HG03025 (cell line): ENCODE measurements around the gene GDPD5.

Experiments used
- ATAC-seq: cut with Tn5 transposase; IDR thresholded peaks from one replicate; pipeline ENCODE4 v1.9.1; 2021; ENCODE audit warnings: mild to moderate bottlenecking, moderate library complexity; ENCODE audit not compliant: unreplicated experiment, low FRiP score

Gene GDPD5

GRCh38 chr11:75450826-75451821 lies 74.6 kb downstream of the GDPD5 start:
- no peak for ATAC-seq

- ATAC-seq: no peak
Observed at GRCh38 chr11:75450236-75450635, 75.5 kb downstream of the GDPD5 start.

- no peak for ATAC-seq
Observed at GRCh38 chr11:75449776-75450175, 76.0 kb downstream of the GDPD5 start.

DNA sequence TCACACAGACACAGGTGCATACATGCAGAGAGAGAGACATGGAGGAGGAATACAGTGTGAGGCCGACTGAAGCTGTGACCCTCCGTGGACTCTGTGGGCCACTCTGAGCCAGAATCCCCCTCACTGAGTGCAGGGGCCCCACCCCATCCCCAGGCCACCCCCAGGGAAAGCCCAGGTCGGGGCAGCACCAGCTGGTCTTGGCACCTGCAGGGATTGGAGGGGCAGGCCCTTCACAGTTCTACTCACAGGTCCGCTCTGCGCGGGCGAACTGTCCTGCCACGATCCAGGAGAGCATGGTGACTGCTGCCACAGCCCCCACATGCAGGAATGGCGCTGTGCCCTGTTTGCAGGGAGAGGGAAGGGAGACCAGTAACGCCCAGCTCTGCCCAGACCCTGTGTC lies 76.5 kb downstream of the GDPD5 start:
- ATAC-seq: no peak

DNA sequence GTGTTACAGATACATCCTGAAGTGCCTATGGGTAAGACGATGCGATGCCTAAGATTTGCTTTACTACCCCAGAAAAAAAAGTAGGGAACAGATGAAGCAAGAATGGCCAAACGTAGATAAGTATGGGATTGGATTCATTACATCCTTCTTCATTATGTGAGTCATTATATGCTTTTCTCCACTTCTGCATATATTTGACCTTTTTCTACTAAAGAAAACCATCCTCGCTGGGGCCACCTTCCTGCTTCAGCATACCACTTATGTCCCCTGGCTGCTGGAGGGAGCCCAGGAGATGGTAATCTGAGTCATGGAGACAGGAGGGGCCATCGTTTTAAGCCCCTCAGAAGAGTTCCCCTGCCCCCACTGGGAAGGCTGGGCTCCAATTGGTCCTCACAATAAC lies 78.3 kb downstream of the GDPD5 start:
- no peak for ATAC-seq

DNA sequence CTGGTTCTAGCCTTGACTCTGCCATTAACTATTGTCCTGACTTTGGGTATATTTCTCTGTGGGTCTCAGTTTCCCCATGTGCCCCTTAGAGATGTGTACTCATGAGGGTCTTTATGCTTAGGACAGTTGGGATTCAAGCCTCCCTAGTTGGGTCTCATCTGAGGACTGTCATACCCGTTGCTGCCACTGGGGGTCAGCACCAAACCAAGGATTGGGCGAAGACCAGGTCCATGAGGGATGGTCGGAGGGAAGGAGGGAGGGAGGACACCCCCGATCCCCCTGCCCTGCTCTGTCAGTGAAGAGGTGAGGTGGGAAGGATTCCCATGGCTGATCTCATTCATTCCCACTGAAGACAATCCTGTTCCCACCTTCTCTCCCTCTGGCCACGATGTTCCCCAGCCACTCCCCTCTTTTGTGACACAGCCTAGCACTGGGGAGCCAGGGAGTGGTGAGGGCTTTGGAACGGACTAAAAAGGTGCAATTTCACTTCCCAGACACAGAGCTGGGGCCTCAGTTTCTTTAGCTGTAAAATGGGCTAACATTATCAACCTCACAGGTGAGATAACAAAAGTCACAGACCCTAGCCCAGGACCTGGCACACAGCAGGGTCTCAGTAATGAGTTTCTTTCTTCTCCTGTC lies 80.3 kb downstream of the GDPD5 start:
- no peak for ATAC-seq

DNA sequence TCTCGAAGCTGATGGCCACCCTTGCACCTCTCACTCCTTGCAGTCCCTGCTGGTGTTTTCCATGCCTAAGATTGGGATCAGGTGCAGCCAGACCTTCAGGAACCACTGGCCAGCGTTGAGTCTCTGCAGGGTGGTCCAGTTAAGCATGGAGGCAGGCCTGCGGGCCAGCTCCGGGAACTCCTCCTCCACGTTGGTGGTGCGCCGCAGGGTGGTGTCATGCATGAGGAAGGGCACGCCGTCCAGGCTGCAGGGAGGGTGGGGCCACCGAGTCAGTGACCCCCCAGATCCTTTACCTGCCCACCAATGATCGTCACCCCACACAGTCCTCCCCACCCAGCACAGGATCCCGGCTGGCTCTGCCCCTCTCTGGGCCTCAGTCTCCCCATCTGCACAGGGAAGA lies 82.7 kb downstream of the GDPD5 start:
- ATAC-seq: no peak

DNA sequence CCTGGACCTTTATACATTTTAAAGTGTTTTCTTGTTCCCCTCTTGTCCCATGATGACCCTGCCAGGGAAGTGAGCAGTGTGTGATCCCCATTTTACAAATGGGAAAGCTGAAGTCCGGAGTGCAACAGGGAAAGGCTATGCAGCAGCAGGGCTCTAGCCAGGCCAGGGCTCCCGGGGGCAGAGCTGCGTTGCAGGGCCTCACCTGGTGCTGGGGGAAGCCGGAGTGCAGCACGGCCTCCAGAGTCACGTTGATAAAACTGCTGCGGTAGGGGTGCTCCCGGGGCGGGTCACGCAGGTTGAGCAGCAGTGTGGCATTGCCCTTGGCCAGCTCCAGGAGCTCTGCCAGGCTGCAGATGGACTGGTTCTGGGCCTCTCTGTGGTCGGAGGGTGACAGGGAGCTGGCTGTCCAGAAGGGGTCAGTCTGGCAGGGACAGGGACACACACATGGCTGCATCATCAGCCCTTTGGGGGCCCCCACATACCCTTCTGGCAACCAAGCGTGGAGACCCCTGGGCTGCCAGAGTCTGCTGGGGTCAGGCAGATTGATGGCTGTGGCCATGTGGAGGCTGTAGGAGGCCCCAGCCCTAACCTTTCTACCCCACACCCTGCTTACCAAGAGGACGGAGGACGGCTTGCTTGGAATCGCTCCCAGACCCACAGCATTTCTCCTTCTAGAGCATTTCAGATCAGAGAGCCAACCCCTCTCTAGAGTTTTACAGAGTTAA lies 83.4 kb downstream of the GDPD5 start:
- no peak for ATAC-seq

GRCh38 chr11:75441804-75442132 lies 84.0 kb downstream of the GDPD5 start:
- no peak for ATAC-seq

DNA sequence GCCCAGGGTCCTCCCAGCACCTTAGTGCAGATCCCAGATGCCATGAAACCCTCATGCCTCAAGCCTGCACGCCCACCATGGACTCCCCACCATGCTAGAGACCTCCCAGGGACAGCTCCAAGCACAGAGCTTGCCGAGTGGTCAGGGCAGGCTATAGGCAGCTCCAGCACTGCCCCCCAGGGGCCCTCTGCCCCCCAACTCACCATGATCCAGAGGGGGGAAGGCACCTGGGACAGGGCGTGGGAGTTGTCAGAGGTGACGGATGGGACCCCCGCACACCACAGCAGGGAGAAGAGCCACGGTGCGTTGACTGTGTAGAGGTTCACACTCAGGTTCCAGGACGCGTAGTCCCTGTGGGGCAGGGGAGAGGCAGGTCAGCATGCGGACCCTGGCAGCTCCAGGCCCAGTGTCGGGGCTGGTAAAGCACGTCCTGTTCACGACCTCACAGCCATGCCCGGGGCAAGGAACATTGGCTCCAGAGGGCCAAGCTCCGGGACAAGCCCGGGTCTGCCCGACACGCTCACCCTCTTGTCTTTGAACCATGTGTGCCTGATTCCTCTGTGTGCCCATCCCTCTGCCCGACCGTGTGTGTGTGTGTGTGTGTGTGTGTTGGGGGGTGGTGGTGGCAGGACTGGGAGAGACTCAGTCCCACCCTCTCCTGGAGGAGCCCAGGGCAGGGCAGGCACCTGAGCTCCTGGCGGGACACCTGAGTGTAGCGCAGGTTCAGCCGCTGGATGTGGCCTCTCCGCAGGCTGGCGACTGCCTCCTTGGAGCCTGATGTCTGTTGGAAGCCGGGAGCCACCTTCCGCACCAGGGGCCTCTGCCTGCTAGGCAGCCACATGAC lies 84.6 kb downstream of the GDPD5 start:
- ATAC-seq: no peak

DNA sequence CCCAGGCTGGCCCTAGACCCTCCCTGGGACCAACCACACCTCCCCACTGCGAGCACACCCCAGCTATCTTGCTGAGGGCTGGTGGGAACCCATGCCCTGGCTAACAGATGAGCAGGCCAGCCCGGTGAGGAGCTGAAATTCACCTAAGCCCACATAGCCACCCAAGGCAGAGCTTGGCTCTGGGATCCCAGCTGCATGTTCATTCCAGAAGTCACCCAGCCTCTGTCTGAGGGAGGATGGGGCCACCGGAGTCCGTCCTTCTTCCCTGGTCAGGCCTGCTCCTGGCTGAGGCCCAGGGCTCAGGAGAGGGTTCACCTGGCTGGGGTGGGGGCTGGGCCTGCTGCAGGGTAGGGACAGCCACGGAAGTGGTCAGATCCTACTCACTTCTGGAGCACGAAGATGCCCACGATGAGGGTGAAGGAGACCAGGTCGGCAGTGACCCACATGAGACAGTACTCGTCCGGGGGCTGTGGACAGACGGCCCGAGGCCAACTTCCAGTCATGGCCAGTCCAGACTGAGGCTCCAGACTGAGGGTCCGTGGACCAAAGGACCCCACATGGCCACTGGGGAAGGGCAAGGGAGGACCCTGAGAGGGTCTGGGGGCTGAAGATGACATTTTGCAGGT lies 86.1 kb downstream of the GDPD5 start:
- no peak for ATAC-seq

- no peak for ATAC-seq
Observed at GRCh38 chr11:75439026-75439425, 86.7 kb downstream of the GDPD5 start.

GRCh38 chr11:75437966-75438659 lies 87.6 kb downstream of the GDPD5 start:
- ATAC-seq: no peak

GRCh38 chr11:75436806-75437205 lies 88.9 kb downstream of the GDPD5 start:
- no peak for ATAC-seq

DNA sequence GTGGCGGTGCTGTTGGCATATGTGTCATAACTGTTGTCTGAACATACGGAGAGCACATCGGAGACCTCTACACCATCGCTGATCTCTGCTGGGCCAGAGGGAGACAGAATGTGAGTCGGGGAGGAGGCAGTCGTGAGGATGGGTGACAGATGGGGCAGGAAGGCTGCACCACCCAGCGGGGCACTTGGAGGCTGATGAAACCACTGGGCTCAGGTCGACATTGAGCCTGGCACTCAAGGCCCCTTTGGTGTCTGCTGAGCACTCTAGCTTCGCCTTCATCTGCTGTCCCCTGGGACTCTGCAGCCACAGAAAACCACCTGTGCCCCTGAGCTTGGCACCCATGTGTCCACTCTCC lies 90.2 kb downstream of the GDPD5 start:
- ATAC-seq: no peak

DNA sequence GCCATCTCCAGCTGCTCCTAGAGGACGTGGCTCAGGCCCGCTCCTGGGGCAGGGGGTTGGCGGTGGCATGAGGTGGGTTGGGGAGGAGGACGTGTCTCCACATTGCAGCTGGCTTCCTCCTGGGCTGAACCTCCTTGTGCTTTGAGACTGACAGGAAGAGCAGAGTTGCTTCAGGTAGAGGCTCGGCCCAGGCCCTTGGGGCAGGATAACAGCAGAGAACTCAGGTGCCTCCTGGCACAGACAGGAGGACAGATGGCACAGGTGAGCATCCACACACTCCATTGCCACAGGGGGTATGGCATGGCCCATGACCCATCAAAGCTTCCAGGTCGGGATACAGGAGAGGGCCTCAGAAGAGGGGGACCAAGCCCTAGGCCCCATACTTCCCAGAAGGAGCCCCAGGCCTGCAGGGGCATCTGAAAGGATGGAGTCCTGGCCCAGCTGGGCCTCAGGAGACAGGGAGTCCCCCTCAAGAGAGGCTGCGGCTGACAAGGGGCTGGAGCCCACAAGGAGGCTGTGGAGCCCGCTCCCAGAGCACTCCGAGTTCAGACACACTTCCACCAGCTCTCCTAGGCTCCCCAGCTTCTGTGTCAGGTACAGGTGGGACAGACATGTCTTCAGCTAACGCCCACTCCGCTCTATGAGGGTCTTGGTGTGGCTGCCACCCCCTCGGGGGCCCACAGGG lies 90.7 kb downstream of the GDPD5 start:
- no peak for ATAC-seq

DNA sequence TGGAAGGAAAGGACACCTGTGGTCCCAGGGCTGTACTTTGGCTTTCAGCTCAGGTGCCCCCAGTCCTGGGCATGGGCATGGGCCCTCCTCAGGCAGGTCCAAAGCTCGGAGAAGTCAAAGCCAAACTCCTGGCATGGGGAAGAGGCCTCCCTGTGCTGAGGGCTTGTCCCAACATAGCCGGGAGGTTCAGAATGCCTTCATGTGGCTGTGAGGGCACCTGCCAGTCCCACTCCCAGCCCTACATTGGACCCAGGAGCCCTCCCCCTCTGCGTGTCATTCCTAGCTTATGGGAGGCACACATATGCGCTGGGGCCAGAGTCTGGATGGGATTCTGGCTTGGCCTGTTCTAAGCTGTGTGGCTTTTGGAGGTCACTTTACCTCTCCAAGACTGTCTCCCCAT lies 91.7 kb downstream of the GDPD5 start:
- ATAC-seq: no peak

GRCh38 chr11:75433443-75433842 lies 92.3 kb downstream of the GDPD5 start:
- no peak for ATAC-seq

DNA sequence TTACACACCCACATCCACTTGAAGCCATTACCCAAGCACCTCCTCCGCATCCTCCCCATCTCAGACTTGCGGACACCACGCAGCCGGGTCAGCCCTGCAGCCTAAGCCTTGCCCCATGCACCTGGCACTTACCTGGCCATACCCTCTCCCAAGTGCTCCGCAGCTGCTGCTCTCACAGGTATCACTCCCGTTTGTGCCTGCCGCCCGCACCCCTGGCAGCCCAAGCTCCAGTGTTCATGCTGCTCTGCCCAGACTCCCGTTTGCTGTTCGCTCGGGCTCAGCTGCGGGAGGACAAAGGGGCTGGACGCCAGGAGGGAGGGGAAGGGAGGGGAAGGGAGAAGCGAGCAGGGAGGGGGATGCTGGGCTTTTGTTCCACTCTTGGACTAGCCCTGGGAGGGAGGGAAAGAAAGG lies 92.8 kb downstream of the GDPD5 start, which contains the start of gene KLHL35:
KLHL35 (minus strand) TSS at position 293 of the 411 bp plus-strand sequence. CDS start 2,574 bp downstream, outside the sequence.
- ATAC-seq: no peak
